ENCODE measurements around the gene CDH15.
"Not testable (repeated sequence)": the region's sequence is repeated elsewhere in the genome, so short reads cannot be mapped to it uniquely, and the experiment has no call there.

The CDH15 gene

DNA sequence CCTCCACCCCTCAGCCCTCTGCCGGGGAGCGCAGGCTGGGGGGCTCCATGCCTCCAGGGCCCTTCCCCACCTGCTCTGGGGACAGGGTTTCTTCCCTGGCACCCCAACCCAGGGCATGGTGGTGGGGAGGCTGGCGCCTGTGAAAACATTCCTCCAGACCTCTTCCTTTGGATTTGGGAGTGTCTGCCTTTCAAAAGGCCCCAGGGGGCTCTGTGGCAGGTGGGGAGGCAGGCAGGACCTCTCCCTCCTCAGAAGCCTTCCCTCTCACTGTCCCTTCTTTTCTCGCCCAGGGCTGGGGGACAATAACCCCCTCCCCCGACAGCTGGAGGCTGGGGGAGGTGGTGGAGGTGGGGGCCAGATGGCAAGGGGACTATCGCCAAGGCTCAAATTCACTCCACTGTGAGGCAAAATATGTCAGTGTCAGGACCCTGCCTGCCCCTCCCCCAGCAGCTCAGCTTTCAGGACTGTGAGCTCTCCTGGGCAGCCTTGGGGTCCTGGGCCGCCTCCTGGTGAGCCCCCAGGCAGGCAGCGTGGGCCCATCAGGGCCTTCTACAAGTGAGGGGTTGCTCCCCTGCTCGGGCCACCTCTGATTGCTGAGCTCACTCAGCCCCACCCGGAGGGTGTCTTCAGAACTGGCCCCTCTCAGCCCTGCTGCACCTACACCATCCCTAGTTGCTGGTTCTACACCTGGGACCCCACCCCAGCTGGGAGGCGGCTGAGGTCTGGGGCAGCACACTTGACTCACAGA lies 1.8 kb downstream of the CDH15 start:
- no peak for DNase-seq

DNA sequence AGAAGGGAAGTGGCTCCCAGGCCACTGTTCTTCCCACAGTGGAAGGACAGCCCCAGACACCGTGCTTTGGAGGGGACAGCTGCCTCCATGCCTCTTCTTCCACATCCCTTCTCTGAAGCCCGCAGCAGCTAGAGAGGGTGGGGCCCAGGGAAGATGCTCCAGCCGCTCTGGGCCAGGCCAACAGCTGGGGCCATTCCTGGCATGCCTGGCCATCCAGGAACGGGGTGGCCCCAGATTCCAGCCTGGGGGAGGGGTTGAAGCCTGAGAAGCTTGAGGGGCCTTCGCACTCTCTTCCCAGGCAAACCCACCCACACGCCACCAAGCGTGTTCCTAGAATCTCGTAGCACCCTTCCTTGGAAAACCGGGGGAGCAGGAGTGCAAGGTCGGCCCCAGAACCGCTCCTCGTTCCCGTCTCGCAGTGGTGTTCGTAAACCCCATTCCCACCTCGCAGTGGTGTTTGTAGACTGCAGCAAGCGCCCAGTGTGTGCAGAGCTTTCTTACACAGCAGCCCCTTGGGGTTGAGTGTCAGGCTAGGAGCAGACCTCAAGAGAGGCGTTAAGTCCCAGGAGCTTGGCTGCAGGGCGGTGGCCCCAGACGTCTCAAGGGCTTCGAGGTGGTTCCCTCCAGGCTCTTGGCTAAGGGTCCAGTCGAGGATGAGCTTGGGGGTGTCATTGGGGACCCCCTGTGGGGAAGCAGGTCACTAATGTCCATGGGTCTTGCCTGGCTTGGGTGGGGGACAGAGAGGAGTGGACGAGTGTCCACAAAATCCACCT lies 2.7 kb downstream of the CDH15 start:
- DNase-seq: no peak

DNA sequence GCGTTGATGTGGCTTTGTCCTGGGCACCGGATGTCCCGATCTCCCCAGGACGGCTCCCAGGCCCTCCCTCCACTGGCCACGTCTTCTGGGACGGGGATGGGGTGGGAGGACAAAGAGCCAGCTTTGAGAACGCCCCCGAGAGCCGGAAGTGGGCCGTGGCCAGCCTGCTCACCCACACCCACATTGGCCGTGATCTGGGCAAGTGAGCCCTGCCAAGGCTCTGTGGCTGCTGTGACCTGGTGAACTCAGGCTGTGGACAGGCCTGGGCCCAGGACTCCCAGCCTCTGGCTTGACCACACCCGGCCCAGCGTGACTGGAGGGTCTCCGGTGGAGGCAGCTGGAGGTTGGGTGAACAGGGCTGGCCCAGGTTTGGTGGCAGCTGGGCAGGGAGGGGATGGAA lies 3.3 kb downstream of the CDH15 start:
- DNase-seq: no peak

GRCh38 chr16:89175280-89176146 lies 4.0 kb downstream of the CDH15 start:
- no peak for DNase-seq

DNA sequence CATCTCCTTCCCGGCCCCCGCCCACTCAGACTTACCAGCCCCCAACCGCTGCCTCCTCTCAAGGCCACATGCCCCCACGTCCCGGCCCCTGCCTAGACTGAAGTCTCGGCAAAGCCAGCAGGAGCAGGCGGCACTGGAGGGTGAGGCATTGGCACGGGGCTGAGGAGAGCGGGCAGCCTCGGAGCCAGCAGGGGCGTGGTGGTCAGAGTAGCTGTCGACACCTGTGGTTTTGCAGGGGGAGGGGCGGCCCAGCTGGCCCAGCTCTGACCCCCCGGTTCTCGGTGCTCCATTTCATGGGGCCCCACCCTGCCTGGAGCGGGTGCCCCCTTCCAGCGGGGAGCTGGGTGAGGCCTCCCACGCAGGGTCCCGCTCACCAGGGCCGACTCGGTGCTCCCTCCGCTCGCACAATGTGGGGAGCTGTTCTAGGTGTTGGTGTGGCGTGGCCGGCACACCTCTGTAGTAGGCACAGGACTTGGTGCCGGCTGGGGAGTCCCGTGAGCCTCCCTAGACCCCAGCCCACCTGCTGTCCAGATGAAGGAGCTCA lies 4.7 kb downstream of the CDH15 start:
- DNase-seq: no peak

- DNase-seq: no peak
These were observed 5.2 kb downstream of the CDH15 start for GRCh38 chr16:89176717-89177116.

DNA sequence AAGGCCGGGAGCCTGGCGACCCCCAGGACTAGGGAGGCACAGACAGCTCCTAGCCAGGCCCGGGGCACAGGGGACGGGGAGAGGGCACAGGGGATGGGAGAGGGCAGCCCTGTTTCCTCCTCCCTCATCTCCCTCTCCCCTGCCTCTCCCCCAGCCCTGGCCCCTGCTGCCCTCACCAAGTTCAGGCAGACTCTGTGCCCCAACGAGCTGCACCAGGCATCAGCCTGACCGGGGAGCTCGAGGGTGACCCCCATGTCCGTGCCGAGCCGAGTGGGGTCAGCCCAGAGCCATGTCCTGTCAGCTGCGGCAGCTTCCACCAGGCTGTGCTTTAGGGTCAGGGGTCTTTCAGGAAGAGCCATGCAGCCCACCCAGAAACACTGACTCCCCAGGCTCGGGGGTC lies 6.0 kb downstream of the CDH15 start:
- no peak for DNase-seq

- no peak for DNase-seq
These were observed 7.1 kb downstream of the CDH15 start for GRCh38 chr16:89178453-89179147.

GRCh38 chr16:89179148-89179484 lies 7.6 kb downstream of the CDH15 start:
- no peak for DNase-seq

DNA sequence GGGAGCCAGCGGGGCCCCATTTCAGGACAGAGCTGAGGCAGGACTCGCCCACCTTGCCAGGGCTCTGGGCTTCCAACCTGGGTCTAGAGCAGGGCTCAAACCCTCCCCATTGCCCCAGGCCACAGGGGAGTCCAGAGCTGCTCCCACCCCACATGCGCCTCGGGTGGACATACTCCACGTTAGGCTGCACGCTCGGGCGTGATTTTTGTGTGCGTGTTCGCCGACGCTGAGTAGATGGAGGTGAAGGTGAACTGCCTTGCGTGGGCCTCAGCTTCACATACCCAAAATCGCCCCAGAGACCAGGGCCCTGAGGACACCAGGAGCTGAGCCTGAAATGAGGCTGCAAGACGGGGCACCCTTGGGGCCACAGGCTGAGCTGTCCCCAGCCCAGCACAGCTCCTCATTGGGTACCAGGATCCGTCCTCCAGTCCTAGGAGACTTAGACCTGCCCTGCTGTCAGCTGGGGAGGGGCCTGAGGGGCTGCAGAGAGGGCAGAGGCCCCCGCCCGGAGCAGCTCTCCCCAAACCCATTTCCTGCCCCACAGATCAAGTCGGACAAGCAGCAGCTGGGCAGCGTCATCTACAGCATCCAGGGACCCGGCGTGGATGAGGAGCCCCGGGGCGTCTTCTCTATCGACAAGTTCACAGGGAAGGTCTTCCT lies 8.2 kb downstream of the CDH15 start:
- no peak for DNase-seq

- DNase-seq: no peak
These were observed 11.9 kb downstream of the CDH15 start for GRCh38 chr16:89183463-89183862.

GRCh38 chr16:89183975-89184676 lies 12.6 kb downstream of the CDH15 start:
- DNase-seq: no peak

GRCh38 chr16:89184677-89184932 lies 13.1 kb downstream of the CDH15 start:
- no peak for DNase-seq

DNA sequence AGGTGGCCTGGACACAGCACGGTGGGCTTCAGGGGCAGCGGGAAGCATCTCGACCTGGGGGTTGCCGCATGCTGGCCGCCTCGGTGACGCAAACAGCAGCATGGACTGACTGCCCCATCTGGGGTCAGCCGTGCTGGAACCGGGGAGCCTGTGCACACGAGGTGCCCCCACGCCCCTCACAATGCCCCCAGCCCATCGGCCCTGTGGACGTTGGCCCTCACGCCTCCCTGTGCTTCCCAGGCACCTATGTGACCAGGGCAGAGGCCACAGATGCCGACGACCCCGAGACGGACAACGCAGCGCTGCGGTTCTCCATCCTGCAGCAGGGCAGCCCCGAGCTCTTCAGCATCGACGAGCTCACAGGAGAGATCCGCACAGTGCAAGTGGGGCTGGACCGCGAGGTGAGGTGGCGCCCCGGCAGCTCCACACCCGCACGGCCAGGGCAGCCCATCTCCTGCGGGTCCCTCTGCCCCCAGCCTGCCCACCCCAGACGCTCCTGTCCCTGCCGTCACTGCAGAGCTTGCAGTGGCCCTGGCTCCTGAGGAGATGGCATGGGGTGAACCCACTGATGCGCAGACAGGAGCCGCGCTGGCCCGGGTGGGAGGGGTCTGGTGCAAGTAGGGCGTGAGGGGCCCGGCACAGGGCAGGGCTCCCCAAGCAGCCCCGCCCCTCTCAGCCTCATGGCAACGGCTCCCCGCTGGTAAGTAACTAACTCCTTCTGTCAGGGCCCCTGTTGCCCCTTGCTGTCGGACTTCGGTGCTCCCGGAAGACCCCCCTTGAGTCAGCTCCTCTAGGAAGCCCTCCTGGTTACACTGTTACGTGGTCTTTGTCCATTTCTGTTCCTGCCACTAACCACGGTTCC lies 13.6 kb downstream of the CDH15 start:
- no peak for DNase-seq

- not testable (repeated sequence) for DNase-seq
These were observed 14.5 kb downstream of the CDH15 start for GRCh38 chr16:89185887-89186592.

GRCh38 chr16:89186593-89187031 lies 15.1 kb downstream of the CDH15 start:
- not testable (repeated sequence) for DNase-seq

DNA sequence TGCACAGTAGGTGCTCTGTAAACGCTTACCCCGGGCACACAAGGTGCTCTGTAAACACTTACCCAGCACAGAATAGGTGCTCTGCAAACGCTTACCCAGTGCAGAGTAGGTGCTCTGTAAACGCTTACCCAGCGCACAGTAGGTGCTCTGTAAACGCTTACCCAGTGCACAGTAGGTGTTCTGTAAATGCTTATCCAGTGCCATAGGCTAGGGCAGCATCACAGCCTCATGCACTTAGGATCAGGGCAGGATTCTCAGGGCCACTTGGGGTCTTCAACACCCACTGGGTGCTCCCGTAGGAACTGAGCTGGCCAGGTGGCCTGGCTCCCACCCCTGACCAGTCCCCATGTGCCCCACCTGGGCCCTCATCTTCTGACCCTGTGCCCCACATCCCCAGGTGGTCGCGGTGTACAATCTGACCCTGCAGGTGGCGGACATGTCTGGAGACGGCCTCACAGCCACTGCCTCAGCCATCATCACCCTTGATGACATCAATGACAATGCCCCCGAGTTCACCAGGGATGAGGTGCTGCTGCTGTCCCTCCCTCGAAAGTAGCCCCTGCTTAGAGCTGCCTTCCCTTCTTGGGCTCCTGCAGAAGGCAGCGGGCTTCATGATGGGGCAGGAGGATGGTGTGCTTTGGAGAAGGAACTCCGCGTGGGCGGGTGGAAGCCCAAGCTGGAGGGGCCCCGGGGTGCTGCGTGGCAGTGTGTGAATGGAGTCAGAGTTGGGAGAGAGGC lies 15.7 kb downstream of the CDH15 start:
- DNase-seq: no peak

DNA sequence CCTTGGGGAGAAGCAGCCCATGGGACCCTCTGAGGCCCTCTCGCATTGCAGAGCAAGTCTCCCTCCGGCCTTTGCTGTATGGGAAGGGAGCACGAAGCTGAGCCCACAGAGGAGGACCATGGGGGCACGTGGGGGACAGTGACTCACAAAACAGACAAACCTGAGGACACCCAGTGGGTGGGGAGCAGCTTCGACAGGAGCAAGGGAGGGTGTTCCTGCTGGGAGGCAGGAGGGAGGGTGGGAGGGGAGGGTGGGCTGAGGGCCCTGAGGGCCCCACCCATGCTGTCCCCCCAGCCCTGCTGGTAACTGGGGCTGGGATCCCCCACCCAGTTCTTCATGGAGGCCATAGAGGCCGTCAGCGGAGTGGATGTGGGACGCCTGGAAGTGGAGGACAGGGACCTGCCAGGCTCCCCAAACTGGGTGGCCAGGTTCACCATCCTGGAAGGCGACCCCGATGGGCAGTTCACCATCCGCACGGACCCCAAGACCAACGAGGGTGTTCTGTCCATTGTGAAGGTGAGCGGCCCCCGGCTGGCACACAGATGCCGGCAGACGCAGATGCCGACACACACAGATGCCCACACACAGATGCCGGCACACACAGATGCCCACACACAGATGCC lies 16.3 kb downstream of the CDH15 start:
- DNase-seq: no peak

Measured in 8988T (cell line).